Neural cell (in vitro differentiated cells): ENCODE data around the gene HLA-A. TPM values are rescaled to one million over a fixed set of nuclear protein-coding genes. Genes with fewer than 3 reads are reported as not detected.

Experiments
- H2AFZ ChIP-seq: fragments of 200-600, 300-800 bp; sonication (generic), shearing (Covaris generic); 2 replicates; pipeline ENCODE4 v1.6.0; 2014; ENCODE audit warnings: low read depth, mild to moderate bottlenecking, antibody characterized with exemption, low read length, moderate library complexity
- H3F3A ChIP-seq: fragments of 200-600 bp; shearing (Covaris generic); 2 replicates; pipeline ENCODE4 v1.6.1; 2016; ENCODE audit warnings: mild to moderate bottlenecking, moderate library complexity, mixed read lengths, antibody characterized with exemption, low read length; ENCODE audit not compliant: insufficient read depth, poor library complexity, severe bottlenecking
- H3K27ac ChIP-seq: fragments of 200-600, 300-800 bp; sonication (generic), shearing (Covaris generic); 2 replicates; pipeline ENCODE4 v1.5.1; 2014; ENCODE audit warnings: mild to moderate bottlenecking, low read length, moderate library complexity
- H3K27me3 ChIP-seq: fragments of 300-800, 200-600 bp; sonication (generic), shearing (Covaris generic); 2 replicates; pipeline ENCODE4 v1.6.0; 2014; ENCODE audit warnings: mild to moderate bottlenecking, low read depth, low read length, moderate library complexity; ENCODE audit not compliant: insufficient read depth
- H3K36me3 ChIP-seq: fragments of 300-800, 200-600 bp; sonication (generic), shearing (Covaris generic); 2 replicates; pipeline ENCODE4 v1.5.1; 2014; ENCODE audit warnings: mild to moderate bottlenecking, antibody characterized with exemption, low read length, moderate library complexity; ENCODE audit not compliant: insufficient read depth
- H3K4me2 ChIP-seq: fragments of 300-800, 200-600 bp; sonication (generic), shearing (Covaris generic); 2 replicates; pipeline ENCODE4 v1.6.0; 2014; ENCODE audit warnings: mild to moderate bottlenecking, low read length
- H3K4me3 ChIP-seq: fragments of 300-800, 200-600 bp; sonication (generic), shearing (Covaris generic); 2 replicates; pipeline ENCODE4 v1.5.1; 2014; ENCODE audit warnings: mild to moderate bottlenecking, low read length, moderate library complexity
- H3K79me2 ChIP-seq: fragments of 200-600 bp; shearing (Covaris generic); replicated peaks from 2 replicates; pipeline ENCODE4 v1.6.0; 2014; ENCODE audit warnings: mild to moderate bottlenecking, low read length, moderate library complexity; ENCODE audit not compliant: insufficient read depth
- H3K9ac ChIP-seq: fragments of 300-800, 200-600 bp; sonication (generic), shearing (Covaris generic); 2 replicates; pipeline ENCODE4 v1.6.1; 2016; ENCODE audit warnings: mild to moderate bottlenecking, low read length, mixed read lengths
- H3K9me2 ChIP-seq: fragments of 200-600 bp; shearing (Covaris generic); 2 replicates; pipeline ENCODE4 v1.6.1; 2016; ENCODE audit warnings: mild to moderate bottlenecking, low read length, mixed read lengths; ENCODE audit not compliant: insufficient read depth
- H3K9me3 ChIP-seq: fragments of 200-600, 300-800 bp; sonication (generic), shearing (Covaris generic); 2 replicates; pipeline ENCODE4 v1.6.1; 2016; ENCODE audit warnings: mild to moderate bottlenecking, mixed run types, low read length, moderate library complexity, mixed read lengths
- H4K20me1 ChIP-seq: fragments of 200-600 bp; shearing (Covaris generic); 2 replicates; pipeline ENCODE4 v1.6.1; 2016; ENCODE audit warnings: mild to moderate bottlenecking, mixed run types; ENCODE audit not compliant: insufficient read depth
- CTCF ChIP-seq: fragments of 450-650 bp; IDR thresholded peaks from 2 replicates; pipeline ENCODE4 v1.5.1; 2014; ENCODE audit warnings: antibody characterized with exemption, mild to moderate bottlenecking, moderate library complexity; ENCODE audit not compliant: poor library complexity, severe bottlenecking
- EP300 ChIP-seq: fragments of 450-650 bp; conservative IDR thresholded peaks from 2 replicates; pipeline ENCODE4 v1.6.1; 2014; ENCODE audit warnings: antibody characterized with exemption, mild to moderate bottlenecking, moderate library complexity; ENCODE audit not compliant: poor library complexity, severe bottlenecking
- EZH2 ChIP-seq: fragments of 200-600, 300-800 bp; shearing (Covaris generic), sonication (generic); IDR thresholded peaks from 2 replicates; pipeline ENCODE4 v1.6.1; 2014; ENCODE audit warnings: antibody characterized with exemption, low read length, borderline replicate concordance, mild to moderate bottlenecking; ENCODE audit not compliant: insufficient read depth, poor library complexity, severe bottlenecking
- MXI1 ChIP-seq: fragments of 450-650 bp; conservative IDR thresholded peaks from 2 replicates; pipeline ENCODE4 v1.6.1; 2014; ENCODE audit warnings: antibody characterized with exemption, mild to moderate bottlenecking; ENCODE audit not compliant: poor library complexity, severe bottlenecking
- POLR2AphosphoS5 ChIP-seq: IDR thresholded peaks from 2 replicates; pipeline ENCODE4 v1.6.1; 2012
- RAD21 ChIP-seq: fragments of 450-650 bp; conservative IDR thresholded peaks from 2 replicates; pipeline ENCODE4 v1.6.1; 2014; ENCODE audit warnings: antibody characterized with exemption, mild to moderate bottlenecking, moderate library complexity
- REST ChIP-seq: IDR thresholded peaks from 2 replicates; pipeline ENCODE4 v1.6.1; 2012; ENCODE audit warnings: borderline replicate concordance
- SMC3 ChIP-seq: fragments of 450-650 bp; conservative IDR thresholded peaks from 2 replicates; pipeline ENCODE4 v1.6.1; 2014; ENCODE audit warnings: antibody characterized with exemption, mild to moderate bottlenecking, moderate library complexity; ENCODE audit not compliant: poor library complexity
- TAF1 ChIP-seq: IDR thresholded peaks from 2 replicates; pipeline ENCODE4 v1.6.1; 2012; ENCODE audit warnings: low read depth
- polyA plus RNA-seq: library from polyadenylated mRNA; depleted of rRNA; stranded (reverse); fragments of >200 nt; gene quantifications from 2 replicates; pipeline ENCODE4 v1.2.3, GENCODE V29; 2014

Gene HLA-A
- polyA plus RNA-seq, 1 donor from 2014 or later = 47.6 TPM

GRCh38 chr6:29981211-29981812 is 39.0 kb downstream of the HLA-A start:
- no peak overlapping the region for H3K9ac ChIP-seq
- no peak overlapping the region for H3K4me2 ChIP-seq
- H3K79me2 ChIP-seq = no peaks in the 10 kb centered on the region
- H3K27me3 ChIP-seq = peaks cover 19% of the 10 kb centered on the region
- no peak overlapping the region for H3K4me3 ChIP-seq
- no peaks in the 10 kb centered on the region for H3K9me2 ChIP-seq
- TF ChIP-seq SMC3 (no peak), POLR2AphosphoS5 (no peak), EP300 (no peak), EZH2 (no peak), CTCF (no peak), REST (no peak), RAD21 (no peak), MXI1 (no peak), TAF1 (no peak)
- H4K20me1 ChIP-seq = no peaks in the 10 kb centered on the region
- H3K36me3 ChIP-seq = no peaks in the 10 kb centered on the region
- no peak overlapping the region for H2AFZ ChIP-seq
- H3K9me3 ChIP-seq = no peaks in the 10 kb centered on the region
- H3K27ac ChIP-seq = no peak overlapping the region
- H3F3A ChIP-seq = no peaks in the 10 kb centered on the region

GRCh38 chr6:29982097-29982496 is 39.8 kb downstream of the HLA-A start:
- Histone ChIP-seq H3K79me2 (no peaks in the 10 kb centered on the region), H3K27me3 (peaks cover 16% of the 10 kb centered on the region), H3K9me2 (no peaks in the 10 kb centered on the region), H3K27ac (no peak overlapping the region), H3K36me3 (no peaks in the 10 kb centered on the region), H3K9ac (no peak overlapping the region), H4K20me1 (no peaks in the 10 kb centered on the region), H3K4me2 (no peak overlapping the region), H3K4me3 (no peak overlapping the region), H2AFZ (no peak overlapping the region), H3F3A (no peaks in the 10 kb centered on the region), H3K9me3 (no peaks in the 10 kb centered on the region)
- no peak for TF ChIP-seq CTCF
- TF ChIP-seq REST = no peak
- TF ChIP-seq EP300 = no peak
- no peak for TF ChIP-seq TAF1
- no peak for TF ChIP-seq SMC3
- no peak for TF ChIP-seq POLR2AphosphoS5
- TF ChIP-seq MXI1 = no peak
- no peak for TF ChIP-seq RAD21
- no peak for TF ChIP-seq EZH2
